Fibroblast of lung (primary cell): ENCODE measurements around the gene PRELID3B. TPM values are rescaled to one million over a fixed set of nuclear protein-coding genes. Genes with fewer than 3 reads are reported as not detected.

Experiments used
- DNase-seq, 2 donors: peaks; one replicate each; pipeline versions ENCODE4 v3.0.0 to v3.0.0-alpha.2; 2010; ENCODE audit warnings: low read depth in 2 of 2
- H2AFZ ChIP-seq: 2 replicates; pipeline ENCODE4 v1.5.1; 2012; ENCODE audit warnings: low read length, control low read depth, inconsistent platforms
- H3K27ac ChIP-seq: 2 replicates; pipeline ENCODE4 v1.5.1; 2011; ENCODE audit warnings: low read length, control low read depth; ENCODE audit not compliant: insufficient read depth
- H3K27me3 ChIP-seq: 2 replicates; pipeline ENCODE4 v1.5.1; 2011; ENCODE audit warnings: mild to moderate bottlenecking, low read length; ENCODE audit not compliant: control insufficient read depth, insufficient read depth
- H3K36me3 ChIP-seq: 2 replicates; pipeline ENCODE4 v1.5.1; 2011; ENCODE audit warnings: low read length; ENCODE audit not compliant: control insufficient read depth, insufficient read depth
- H3K4me1 ChIP-seq: 2 replicates; pipeline ENCODE4 v1.5.1; 2011; ENCODE audit warnings: low read length; ENCODE audit not compliant: control insufficient read depth, insufficient read depth; ENCODE audit errors: extremely low read depth
- H3K4me2 ChIP-seq: 2 replicates; pipeline ENCODE4 v1.5.1; 2011; ENCODE audit warnings: low read length, control low read depth; ENCODE audit not compliant: insufficient read depth; ENCODE audit errors: extremely low read depth
- H3K4me3 ChIP-seq, 4 experiments: fragments of 200-600 bp in 1 of 4; sonication (generic) in 1 of 4; replicated peaks in 1 of 4; 2 replicates each; pipeline ENCODE4 v1.5.1; 2011 to 2016; ENCODE audit warnings: low read length in 4 of 4, low read depth in 3 of 4, mild to moderate bottlenecking in 3 of 4, control low read depth in 2 of 4, inconsistent platforms in 1 of 4, mixed read lengths in 1 of 4; ENCODE audit not compliant: insufficient read depth in 1 of 4; ENCODE audit errors: control extremely low read depth in 1 of 4
- H3K79me2 ChIP-seq: 2 replicates; pipeline ENCODE4 v1.5.1; 2012; ENCODE audit warnings: mild to moderate bottlenecking, low read length, inconsistent platforms; ENCODE audit not compliant: control insufficient read depth, insufficient read depth
- H3K9ac ChIP-seq: 2 replicates; pipeline ENCODE4 v1.5.1; 2011; ENCODE audit warnings: mild to moderate bottlenecking, low read length, control low read depth; ENCODE audit not compliant: insufficient read depth
- H3K9me3 ChIP-seq: 2 replicates; pipeline ENCODE4 v1.5.1; 2012; ENCODE audit warnings: low read depth, low read length; ENCODE audit not compliant: control insufficient read depth, insufficient read depth
- H4K20me1 ChIP-seq: 2 replicates; pipeline ENCODE4 v1.5.1; 2011; ENCODE audit warnings: low read length; ENCODE audit not compliant: control insufficient read depth, insufficient read depth; ENCODE audit errors: extremely low read depth
- EZH2 ChIP-seq: IDR thresholded peaks from 2 replicates; pipeline ENCODE4 v1.5.1; 2012; ENCODE audit warnings: low read length, control low read depth, mild to moderate bottlenecking; ENCODE audit errors: missing control alignments
- polyA plus RNA-seq, 2 donors: library from polyadenylated mRNA; depleted of rRNA in 1 of 2; stranded (reverse) in 1 of 2; unstranded in 1 of 2; fragments of >200 nt; gene quantifications; 2 replicates each; pipeline ENCODE4 v1.2.1, GENCODE V29; 2011 to 2012; ENCODE audit warnings: missing spikeins in 1 of 2
- total RNA-seq: library from RNA; depleted of rRNA; stranded (reverse); fragments of >200 nt; gene quantifications from 2 replicates; pipeline ENCODE4 v1.2.1, GENCODE V29; 2014
- TF ChIP-seq, protein P1 (sequence below), 2 donors: IDR thresholded peaks in 1 of 2; conservative IDR thresholded peaks in 1 of 2; 1 replicate in 1 of 2; 2 replicates in 1 of 2; pipeline ENCODE4 v1.5.1; 2011 to 2012; ENCODE audit warnings: low read length in 2 of 2, control low read depth in 1 of 2, inconsistent platforms in 1 of 2, low read depth in 1 of 2, mild to moderate bottlenecking in 1 of 2

PRELID3B gene
- total and polyA plus RNA-seq, 2 donors (not counting 1 experiment from before 2014, with no cell fraction given) = 64.5 to 127 TPM

GRCh38 chr20:58986286-58986967 lies 56.2 kb downstream of the PRELID3B start:
- peaks cover 36% of the 10 kb centered on the region for H3K79me2 ChIP-seq
- no peak overlapping the region for H3K27ac ChIP-seq
- no peak overlapping the region for H3K4me2 ChIP-seq
- DNase-seq = no peak
- H3K4me3 ChIP-seq = no peak overlapping the region
- no peaks in the 10 kb centered on the region for H4K20me1 ChIP-seq
- H3K27me3 ChIP-seq = no peaks in the 10 kb centered on the region
- H2AFZ ChIP-seq = no peak overlapping the region
- H3K36me3 ChIP-seq = peaks cover 14% of the 10 kb centered on the region
- TF ChIP-seq EZH2 = no peak
- TF ChIP-seq, protein P1, sequence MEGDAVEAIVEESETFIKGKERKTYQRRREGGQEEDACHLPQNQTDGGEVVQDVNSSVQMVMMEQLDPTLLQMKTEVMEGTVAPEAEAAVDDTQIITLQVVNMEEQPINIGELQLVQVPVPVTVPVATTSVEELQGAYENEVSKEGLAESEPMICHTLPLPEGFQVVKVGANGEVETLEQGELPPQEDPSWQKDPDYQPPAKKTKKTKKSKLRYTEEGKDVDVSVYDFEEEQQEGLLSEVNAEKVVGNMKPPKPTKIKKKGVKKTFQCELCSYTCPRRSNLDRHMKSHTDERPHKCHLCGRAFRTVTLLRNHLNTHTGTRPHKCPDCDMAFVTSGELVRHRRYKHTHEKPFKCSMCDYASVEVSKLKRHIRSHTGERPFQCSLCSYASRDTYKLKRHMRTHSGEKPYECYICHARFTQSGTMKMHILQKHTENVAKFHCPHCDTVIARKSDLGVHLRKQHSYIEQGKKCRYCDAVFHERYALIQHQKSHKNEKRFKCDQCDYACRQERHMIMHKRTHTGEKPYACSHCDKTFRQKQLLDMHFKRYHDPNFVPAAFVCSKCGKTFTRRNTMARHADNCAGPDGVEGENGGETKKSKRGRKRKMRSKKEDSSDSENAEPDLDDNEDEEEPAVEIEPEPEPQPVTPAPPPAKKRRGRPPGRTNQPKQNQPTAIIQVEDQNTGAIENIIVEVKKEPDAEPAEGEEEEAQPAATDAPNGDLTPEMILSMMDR (conservative IDR thresholded peaks at IDR 0.05 in 1 of 2, IDR thresholded peaks at IDR 0.05 in 1 of 2; ENCODE audit: low read depth in 1 of 2, low read length in 2 of 2) = no peak
- no peaks in the 10 kb centered on the region for H3K4me1 ChIP-seq
- H3K9me3 ChIP-seq = no peaks in the 10 kb centered on the region
- no peak overlapping the region for H3K9ac ChIP-seq

DNA sequence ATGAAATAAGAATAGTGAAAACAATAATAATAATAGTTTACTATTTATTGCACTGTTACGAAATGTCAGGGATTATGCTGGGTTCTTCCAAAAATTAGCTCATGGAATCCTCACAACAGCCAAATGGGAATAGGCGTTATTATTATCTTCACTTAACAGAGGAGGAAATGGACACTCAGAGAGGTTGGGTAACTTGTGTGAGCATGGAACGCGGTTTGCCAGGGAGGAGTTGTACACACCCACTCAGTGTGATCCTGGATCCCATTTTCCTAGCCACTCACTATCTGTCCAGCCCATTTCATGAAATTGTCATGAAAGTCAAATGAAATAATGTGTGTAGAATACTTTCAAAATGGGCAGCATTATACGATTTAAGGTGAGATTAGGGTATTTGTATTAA lies 56.9 kb downstream of the PRELID3B start:
- no peaks in the 10 kb centered on the region for H3K4me1 ChIP-seq
- H3K9ac ChIP-seq = no peak overlapping the region
- no peak overlapping the region for H2AFZ ChIP-seq
- H3K27me3 ChIP-seq = no peaks in the 10 kb centered on the region
- no peak overlapping the region for H3K27ac ChIP-seq
- TF ChIP-seq, protein P1 (conservative IDR thresholded peaks at IDR 0.05 in 1 of 2, IDR thresholded peaks at IDR 0.05 in 1 of 2; ENCODE audit: low read depth in 1 of 2, low read length in 2 of 2) = no peak
- TF ChIP-seq EZH2 = no peak
- no peak overlapping the region for H3K4me3 ChIP-seq
- peaks cover 36% of the 10 kb centered on the region for H3K79me2 ChIP-seq
- H3K4me2 ChIP-seq = no peak overlapping the region
- H3K9me3 ChIP-seq = no peaks in the 10 kb centered on the region
- no peaks in the 10 kb centered on the region for H4K20me1 ChIP-seq
- peaks cover 7% of the 10 kb centered on the region for H3K36me3 ChIP-seq
- DNase-seq = no peak

GRCh38 chr20:58984691-58985090 lies 57.9 kb downstream of the PRELID3B start:
- Histone ChIP-seq H3K27me3 (no peaks in the 10 kb centered on the region), H3K4me3 (no peak overlapping the region), H2AFZ (no peak overlapping the region), H3K79me2 (peaks cover 36% of the 10 kb centered on the region), H3K4me1 (no peaks in the 10 kb centered on the region), H3K9me3 (no peaks in the 10 kb centered on the region), H3K4me2 (no peak overlapping the region), H3K27ac (no peak overlapping the region), H3K9ac (no peak overlapping the region), H4K20me1 (no peaks in the 10 kb centered on the region), H3K36me3 (peaks cover 6% of the 10 kb centered on the region)
- TF ChIP-seq EZH2 = no peak
- DNase-seq = no peak

Other genes starting within 250 kb of the PRELID3B start
- 0.33 and 0.51 TPM in 2 replicates for gene GNAS-AS1, start 191.9 kb downstream of the PRELID3B start, total RNA-seq
- 0.28 and 0.32 TPM in 2 replicates for gene GNAS-AS1, start 191.9 kb downstream of the PRELID3B start, polyA plus RNA-seq
- gene GNAS, start 190.1 kb downstream of the PRELID3B start, total RNA-seq = 256 and 421 TPM in 2 replicates
- gene GNAS, start 190.1 kb downstream of the PRELID3B start, polyA plus RNA-seq = 1,357 and 1,384 TPM in 2 replicates
- 46.2 and 46.9 TPM in 2 replicates for gene NELFCD, start 61.5 kb downstream of the PRELID3B start, total RNA-seq
- 78.8 and 95.3 TPM in 2 replicates for gene NELFCD, start 61.5 kb downstream of the PRELID3B start, polyA plus RNA-seq
- gene CTSZ, start 35.5 kb downstream of the PRELID3B start, total RNA-seq = 128 and 250 TPM in 2 replicates
- 201 and 208 TPM in 2 replicates for gene CTSZ, start 35.5 kb downstream of the PRELID3B start, polyA plus RNA-seq
- under 0.01 TPM in 2 replicates for gene TUBB1, start 23.4 kb downstream of the PRELID3B start, total RNA-seq
- not detected in 2 replicates for gene TUBB1, start 23.4 kb downstream of the PRELID3B start, polyA plus RNA-seq
- gene ATP5F1E, start 10.5 kb downstream of the PRELID3B start, total RNA-seq = 37.8 and 39.3 TPM in 2 replicates
- 56.5 and 63.8 TPM in 2 replicates for gene ATP5F1E, start 10.5 kb downstream of the PRELID3B start, polyA plus RNA-seq
- gene ZNF831, start 121.0 kb upstream of the PRELID3B start, total RNA-seq = not detected in 2 replicates
- not detected in 2 replicates for gene ZNF831, start 121.0 kb upstream of the PRELID3B start, polyA plus RNA-seq